ENCODE data around the gene MLLT3.
A peak's percentile ranks its signal among the peaks of the same experiment; 100 is the strongest.

Gene MLLT3

GRCh38 chr9:20382460-20383071 is 239.7 kb downstream of the MLLT3 start:
- no peak for DNase-seq (ENCODE audit: low read depth in 2 of 2)

DNA sequence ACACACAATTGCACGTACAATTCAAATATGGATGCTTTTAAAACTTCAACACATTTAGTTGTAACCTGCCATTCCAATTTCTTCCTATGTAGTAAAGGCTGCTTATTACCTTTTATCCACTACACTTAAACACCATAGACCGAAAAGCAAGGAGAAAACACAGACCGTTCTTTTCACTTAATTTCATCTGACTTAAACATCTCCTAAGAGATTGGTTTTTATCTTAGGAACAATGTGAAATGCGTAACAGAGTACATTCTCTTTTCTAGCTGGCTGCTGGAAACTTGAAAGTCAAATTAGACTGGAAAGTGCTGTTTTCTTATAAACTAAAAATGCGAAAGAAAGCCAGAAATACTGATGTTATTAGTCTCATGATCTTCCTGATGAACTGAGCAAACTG is 241.8 kb downstream of the MLLT3 start:
- DNase-seq (ENCODE audit: low read depth in 2 of 2), result no peak

DNA sequence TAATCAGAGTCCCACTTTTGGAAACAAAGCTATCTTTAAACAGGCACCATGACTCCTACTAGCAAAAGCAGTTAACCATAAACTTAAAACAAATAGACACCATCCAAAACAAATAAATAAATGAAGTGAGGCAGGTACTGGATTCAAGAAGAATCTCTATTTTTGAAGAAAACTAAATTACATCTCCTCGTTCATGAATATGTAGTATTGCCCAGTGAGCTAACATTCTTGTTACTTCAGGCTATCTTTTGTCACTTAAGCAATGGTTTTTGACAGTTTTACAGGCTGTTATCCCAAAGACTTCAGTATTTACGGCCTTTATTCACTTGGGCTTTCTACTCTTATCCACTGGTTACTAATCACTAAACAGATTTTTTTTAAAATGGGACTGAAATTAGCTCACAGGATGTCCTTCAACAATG is 242.5 kb downstream of the MLLT3 start:
- DNase-seq (ENCODE audit: low read depth in 2 of 2), result no peak

DNA sequence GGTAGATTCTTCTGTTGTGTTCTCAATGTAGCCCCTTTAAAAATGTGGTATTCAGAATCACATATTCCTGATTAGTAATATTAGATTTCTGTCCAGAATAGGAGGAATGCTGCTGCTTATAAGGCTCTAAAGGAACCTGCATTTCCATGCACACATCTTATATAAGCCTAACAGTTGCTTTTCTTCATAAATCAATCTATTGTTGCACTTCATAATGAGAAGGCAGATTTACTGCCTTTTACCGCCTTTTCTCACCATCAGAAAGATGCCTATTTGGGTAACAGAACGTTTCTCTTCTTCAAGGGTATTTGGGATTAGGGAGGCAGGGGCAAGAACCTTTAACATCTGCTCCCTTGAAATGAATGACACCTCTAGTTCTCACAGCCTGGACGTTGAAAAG is 243.4 kb downstream of the MLLT3 start:
- DNase-seq (ENCODE audit: low read depth in 2 of 2), result no peak

GRCh38 chr9:20377790-20378189 is 244.5 kb downstream of the MLLT3 start:
- no peak for DNase-seq (ENCODE audit: low read depth in 2 of 2)

DNA sequence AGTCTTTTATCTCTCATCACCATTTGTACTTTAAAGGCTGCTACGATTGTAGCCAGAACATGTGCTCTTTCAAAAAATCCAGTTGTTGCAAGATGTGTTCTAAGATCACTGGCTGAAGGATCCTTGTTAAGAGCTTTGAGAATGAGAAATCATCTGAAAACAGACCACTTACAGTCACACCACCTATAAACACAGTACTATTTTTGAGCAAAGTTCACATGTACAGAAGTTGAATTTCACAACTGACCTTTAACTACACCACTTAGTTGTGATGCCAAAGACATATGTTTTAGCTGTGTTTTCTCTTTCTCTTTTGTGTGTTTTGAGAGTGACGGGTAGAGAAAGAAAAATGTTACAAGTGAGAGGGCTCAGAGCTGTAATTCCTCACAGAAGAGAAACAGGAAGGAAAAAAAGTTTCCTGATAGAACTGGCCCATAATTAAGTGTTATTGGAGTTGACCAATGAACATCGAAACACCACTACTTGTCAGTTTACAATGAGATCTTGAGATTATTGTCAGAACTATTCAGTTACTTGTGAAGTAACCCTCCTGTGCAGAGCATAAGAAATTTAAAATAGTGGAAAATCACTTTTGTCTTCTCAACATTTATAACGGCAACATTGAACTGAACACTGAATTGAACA is 245.4 kb downstream of the MLLT3 start:
- DNase-seq (ENCODE audit: low read depth in 2 of 2), result no peak

GRCh38 chr9:20376042-20376441 is 246.3 kb downstream of the MLLT3 start:
- no peak for DNase-seq (ENCODE audit: low read depth in 2 of 2)

- no peak for DNase-seq (ENCODE audit: low read depth in 2 of 2)
Measured at GRCh38 chr9:20373263-20373662, 249.0 kb downstream of the MLLT3 start.

DNA sequence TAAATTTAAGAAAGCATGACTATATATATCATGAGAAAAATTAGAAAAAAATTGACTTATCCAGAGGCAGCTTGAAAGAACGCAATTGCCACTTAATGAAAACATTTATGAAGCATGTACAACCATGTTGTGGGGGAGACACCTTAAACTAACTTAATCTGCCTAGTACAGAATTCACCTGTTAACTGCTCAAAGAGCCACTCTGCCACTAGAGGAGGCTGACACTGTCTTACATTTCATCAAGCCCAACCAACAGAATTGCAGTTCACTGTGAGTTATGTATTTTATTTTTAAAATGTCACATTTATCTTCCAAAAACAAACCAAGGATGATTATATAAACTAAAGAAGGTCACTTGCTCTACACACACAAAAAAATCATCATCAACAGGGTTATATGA is 252.9 kb downstream of the MLLT3 start:
- no peak for DNase-seq (ENCODE audit: low read depth in 2 of 2)

- DNase-seq (ENCODE audit: low read depth in 2 of 2), result no peak
Measured at GRCh38 chr9:20367855-20368254, 254.4 kb downstream of the MLLT3 start.

DNA sequence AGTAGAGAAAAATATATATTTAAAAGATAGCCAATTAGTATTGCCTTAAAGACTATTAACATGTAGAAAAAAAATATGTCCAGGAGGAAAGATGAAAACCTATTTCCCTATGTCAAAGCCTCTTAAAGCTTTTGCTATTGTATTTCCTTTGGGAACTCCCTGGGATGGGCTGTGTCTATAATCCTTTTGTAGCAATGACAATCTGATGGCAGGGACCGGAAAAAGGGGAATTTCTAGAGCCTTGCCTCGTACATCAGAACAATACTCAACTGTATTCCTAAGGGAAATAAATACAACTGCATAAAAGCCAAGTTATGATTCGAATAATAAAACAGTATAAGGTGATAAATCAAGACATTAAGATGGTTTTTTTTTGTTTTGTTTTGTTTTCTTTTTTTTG is 257.3 kb downstream of the MLLT3 start:
- DNase-seq (ENCODE audit: low read depth in 2 of 2), result no peak

DNA sequence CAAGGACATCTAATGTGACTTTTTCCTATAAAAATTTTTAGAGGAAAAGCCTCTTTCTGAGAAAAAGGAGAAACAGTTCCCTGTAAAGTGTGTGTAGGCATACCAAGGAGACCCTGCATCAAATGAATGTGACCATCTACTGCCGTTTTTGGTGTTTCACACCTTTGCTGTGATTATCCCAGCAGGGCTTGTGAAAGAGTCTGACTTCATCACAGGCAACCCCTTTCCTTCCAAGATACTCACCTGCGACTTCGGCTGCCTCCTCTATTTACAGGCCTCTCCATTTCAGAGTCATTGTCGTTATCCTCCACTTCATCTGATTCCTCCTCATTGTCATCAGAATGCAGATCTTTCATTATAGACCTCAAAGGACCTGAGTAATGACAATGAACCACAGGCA is 259.1 kb downstream of the MLLT3 start:
- no peak for DNase-seq (ENCODE audit: low read depth in 2 of 2)

DNA sequence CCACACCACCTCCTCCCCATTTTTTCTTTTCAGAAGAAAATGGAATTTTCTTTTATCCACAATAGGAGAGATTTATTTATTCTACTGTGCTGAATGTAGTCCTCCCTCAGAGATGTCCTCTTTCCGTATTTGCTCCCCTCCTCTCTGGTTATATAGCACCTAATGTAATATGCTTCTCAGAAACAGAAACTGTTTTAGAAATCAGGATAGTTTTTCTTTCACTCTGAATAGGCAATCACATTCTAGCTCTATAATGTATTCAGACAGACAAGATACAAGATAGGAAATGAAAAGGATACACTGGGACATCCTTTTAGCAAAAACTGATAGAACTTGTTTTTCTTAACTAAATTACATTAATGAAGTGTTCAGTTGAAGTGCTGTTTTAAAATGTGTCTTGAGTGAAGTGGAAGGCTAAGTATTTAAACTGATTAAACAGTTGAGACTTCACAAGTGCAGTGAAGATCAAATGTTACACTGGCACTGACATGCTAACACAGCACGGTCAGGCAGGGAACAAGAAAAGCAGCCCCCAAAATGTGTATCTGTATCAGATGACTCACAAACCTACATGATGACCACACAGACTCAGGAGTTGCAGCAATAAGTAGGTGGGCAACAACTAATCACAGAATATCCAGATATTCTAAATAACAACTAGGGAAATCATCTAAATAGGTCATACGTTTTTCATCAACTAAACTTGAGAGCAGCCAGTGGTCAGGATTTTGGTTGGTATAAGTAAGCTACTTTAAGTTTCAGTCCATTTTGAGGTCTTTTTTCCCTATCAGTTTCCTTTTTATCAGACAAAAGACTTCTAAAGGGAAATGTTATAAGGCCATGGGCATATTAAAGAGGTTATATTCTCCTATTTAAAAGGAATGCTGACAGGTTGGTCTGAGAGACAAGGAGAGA is 260.4 kb downstream of the MLLT3 start:
- no peak for DNase-seq (ENCODE audit: low read depth in 2 of 2)

DNA sequence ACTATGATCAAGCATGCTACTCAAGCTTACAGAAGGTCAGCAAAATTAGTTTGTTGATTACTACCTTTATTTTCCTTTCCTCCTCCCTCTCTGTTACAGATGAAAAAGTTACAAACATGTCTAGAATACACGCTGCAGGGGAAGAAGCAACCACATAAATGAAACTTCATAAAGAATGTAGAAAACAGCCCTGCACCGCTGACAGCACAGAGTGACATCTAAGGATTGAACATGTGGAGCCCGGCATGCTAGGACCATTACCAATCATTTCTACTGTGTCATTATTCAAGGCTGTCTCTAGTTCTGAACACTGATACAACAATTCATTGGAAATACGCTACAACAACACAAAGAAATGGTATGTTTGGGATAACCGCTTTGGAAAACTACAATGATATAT is 261.1 kb downstream of the MLLT3 start:
- no peak for DNase-seq (ENCODE audit: low read depth in 2 of 2)

DNA sequence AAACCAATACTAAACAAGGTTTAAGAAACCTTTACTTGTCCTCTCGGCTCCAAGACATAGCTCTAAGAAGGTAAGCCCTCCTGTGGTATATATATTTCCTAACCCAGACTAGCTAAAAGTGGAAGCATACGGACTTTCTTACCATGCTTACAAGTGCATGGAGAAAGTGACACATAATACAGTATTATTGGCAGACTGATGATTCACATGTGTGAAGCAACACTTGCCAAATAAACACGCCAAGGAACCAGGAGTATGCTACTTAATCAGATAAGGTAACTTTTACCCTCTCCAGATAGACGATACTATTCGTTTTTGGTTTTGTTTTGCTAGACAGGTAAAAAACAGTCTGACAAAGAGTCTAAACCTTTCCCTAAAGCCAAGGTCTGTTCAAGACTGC is 264.1 kb downstream of the MLLT3 start:
- DNase-seq (ENCODE audit: low read depth in 2 of 2), result no peak

DNA sequence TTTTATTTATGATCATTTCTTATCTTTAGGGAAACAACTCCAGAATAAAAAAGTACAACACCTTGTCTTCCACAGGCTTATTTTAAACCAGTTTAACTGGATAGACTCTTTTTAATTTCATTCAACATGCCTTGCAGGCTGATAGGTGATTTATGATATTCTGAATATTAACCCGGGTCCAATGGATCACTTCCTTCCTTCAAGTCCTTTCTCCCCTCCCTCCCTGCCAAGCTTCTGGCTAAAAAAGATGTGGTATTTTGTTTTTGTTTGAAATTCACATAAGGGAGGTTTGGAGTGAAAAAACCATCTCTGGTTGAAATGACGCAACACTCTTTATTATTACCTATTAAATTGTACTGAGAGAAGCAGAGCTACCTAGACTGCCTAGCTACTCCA is 265.3 kb downstream of the MLLT3 start:
- DNase-seq (ENCODE audit: low read depth in 2 of 2), result no peak

GRCh38 chr9:20356403-20357036 is 265.8 kb downstream of the MLLT3 start:
- DNase-seq (ENCODE audit: low read depth in 2 of 2), result peak; percentile 14 to 36

DNA sequence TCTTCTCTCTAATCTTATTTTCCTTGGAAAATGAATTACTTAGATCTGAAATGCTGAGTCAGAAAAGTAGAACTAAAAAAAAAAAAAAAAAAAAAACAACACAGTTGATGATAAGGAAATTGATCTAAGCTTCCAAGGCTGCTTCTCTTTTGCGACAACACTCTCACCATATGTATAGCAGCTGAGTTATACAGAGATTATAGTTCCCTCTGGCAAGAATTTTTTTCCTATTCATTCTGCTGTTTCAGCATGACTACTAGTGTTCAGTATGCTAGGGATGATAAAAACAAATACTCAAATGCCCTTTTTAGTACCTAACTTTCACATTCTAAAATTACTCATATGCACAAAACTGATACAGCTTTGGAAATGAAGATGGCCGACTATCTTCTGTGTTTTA is 267.3 kb downstream of the MLLT3 start:
- no peak for DNase-seq (ENCODE audit: low read depth in 2 of 2)

DNA sequence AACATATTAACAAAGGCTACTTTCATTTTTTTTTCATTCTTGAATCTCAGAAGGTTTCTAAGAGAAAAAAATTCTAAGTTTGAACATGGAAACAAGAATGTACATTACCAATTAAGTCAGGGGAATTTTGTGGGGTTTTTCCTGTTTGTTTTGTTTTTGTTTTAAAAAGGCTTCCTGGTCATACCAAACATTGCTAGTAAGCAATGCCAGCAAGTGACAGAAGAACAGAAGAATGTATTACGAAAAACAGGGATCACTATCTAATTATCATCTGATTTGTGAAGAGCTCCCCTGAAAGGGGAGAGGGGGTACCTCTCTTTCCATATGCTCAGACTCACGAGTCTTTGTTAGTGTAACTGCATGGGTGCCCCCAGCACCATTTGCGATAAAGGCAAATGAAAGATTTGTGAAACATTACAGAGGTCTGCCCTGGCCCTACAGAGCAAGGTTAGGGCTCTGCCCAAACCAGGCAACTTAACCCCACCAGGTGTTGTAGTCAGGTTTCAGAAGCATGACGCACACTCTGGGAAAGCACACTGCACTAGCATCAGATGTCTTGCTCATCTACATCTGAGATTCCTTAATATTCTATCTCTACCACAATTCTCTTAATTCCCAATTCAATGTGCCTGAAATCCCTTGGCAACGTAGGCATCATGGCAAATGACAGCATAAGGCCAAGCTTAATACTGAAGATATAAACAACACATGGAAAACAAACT is 268.2 kb downstream of the MLLT3 start:
- no peak for DNase-seq (ENCODE audit: low read depth in 2 of 2)

DNA sequence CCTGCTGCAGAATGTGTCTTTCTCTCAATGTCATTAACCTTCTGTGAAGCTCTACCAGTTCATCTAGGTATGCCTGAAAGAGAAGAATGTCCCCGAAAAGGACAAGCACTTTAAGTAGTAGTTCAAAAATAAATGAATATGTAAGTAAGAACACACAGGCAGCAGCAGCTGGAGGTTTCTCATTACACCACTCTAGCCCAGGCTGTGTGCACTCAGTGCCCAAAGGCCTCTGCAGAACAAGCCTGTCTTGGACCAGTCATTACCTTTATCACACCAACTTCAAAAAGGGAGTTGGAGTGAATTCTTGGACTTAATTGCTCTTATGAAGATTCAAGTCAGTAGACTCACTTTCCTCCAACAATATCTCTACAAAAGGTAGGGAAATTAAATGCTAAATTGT is 268.8 kb downstream of the MLLT3 start:
- DNase-seq (ENCODE audit: low read depth in 2 of 2), result no peak

DNA sequence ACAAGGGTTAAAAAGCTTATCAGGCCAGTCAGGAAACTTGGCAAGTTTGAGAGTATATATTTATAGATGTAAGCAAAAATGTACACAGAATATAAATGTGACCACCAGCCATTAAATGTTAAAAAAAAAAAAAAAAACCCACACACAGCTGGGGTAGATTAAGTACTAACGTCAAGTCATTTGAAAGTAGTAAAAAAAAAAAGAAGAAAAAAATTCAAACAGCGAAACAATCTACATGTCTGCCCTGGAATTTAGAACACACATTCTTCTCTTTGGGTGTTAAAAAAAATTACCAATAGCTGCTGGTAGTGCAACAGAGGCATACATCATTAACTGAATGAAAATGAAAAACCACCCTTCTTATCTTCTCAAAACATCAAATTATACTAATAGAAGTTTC is 269.7 kb downstream of the MLLT3 start:
- no peak for DNase-seq (ENCODE audit: low read depth in 2 of 2)

- DNase-seq (ENCODE audit: low read depth in 2 of 2), result no peak
Measured at GRCh38 chr9:20351715-20352114, 270.6 kb downstream of the MLLT3 start.
